Diencephalon (tissue), 1 donor: ENCODE data around the gene ENTR1. TPM values are rescaled to one million over a fixed set of nuclear protein-coding genes. Genes with fewer than 3 reads are reported as not detected.

Source experiments
- total RNA-seq: library from RNA; depleted of rRNA; stranded (reverse); fragments of >200 nt; gene quantifications from one replicate; pipeline ENCODE4 v1.2.3, GENCODE V29; 2014

ENTR1 gene, protein sequence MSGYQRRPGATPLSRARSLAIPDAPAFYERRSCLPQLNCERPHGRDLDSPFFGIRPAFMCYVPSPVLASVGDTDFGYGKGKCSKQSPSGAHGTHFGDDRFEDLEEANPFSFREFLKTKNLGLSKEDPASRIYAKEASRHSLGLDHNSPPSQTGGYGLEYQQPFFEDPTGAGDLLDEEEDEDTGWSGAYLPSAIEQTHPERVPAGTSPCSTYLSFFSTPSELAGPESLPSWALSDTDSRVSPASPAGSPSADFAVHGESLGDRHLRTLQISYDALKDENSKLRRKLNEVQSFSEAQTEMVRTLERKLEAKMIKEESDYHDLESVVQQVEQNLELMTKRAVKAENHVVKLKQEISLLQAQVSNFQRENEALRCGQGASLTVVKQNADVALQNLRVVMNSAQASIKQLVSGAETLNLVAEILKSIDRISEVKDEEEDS
- total RNA-seq = 17.1 TPM

DNA sequence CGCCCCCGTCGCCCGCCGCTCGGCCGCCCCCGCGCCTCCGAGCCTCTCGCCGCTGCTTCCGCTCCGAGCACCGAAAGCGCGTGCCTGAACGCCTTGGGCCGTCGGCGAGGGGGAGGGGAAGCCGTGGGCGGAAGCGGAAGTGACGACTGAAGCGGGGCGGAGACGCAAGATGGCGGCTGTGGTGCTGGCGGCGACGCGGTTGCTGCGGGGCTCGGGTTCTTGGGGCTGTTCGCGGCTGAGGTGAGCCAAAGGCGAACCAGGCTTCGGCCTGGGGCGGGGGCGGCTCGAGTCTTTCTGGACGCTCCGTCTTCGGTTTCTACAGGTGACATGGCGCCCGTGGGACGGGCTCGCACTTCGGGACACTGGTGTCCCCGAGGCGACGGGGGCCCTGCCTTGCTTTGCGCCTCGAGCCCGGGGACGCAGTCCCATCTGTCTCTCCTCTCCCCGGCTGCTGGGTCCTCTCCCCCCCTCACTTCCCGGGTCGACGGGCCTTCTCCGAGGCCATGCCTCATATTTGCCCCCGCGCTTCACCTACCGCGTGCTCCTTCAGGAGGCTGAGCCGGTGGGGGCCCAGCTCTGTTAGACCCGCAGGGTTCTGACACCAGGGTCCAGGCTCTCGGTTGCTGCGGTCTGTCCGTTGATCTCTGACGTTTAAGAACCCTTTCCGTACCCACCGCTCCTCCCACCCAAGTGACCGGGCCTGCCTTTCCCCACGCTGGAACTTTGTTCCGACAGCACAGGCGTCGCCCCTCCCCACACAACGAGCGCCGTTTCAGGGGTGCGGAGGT is at the start of gene ENTR1, which contains the start of gene PMPCA:
TSS of gene ENTR1 (minus strand) at position 115 of the 788 bp plus-strand sequence. CDS start 217 bp downstream, outside the sequence.
TSS of gene PMPCA (plus strand) at position 159 of the 788 bp plus-strand sequence. CDS start at position 170, 11 bp downstream.

DNA sequence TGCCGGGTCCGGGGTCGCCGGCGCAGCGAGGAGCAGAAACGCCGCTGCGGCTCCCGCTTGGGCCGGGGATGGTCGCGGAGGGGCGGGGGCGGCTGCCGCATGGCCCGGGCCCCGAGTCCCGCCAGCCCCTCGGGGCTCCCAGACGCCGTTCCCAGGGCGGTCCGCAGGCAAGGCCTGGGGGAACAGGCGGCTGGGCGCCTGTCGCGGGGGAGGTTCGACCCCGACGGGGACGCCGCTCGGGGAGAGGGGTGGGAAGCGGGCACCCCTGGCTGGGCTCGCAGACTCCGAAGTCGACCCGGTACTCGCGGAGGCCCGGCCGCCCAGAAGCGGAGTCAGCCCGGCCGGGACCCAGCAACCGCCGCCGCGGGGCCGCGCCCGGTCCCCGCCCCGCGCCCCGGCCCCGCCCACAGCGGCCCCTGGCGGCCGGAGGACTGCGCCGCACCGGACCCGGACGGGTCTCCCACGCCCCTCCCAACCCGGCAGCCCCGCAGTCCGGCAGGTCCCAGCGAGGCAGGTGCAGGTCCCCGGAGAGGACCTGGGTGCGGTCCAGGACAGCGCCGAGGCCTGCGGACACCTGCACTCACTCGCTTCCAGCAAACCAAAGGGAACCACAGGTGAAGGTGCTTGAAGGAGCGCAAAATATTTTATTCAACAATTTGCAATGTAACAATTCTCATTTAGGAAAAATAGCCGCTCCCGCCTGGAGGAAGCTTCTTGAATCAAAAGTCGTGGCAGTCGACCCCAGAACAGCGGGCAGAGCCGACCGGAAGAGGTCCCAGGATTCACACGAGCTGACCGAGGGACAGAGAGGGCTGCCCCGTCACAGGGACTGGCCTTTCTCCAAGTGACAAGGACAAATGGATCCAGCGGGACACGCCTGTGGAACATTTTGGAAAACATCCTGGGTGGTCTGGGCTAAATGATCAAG is 29.3 kb upstream of the ENTR1 start, which contains the start of gene INPP5E:
TSS of gene INPP5E (minus strand) at position 365 of the 928 bp plus-strand sequence. CDS start 426 bp downstream, outside the sequence.

DNA sequence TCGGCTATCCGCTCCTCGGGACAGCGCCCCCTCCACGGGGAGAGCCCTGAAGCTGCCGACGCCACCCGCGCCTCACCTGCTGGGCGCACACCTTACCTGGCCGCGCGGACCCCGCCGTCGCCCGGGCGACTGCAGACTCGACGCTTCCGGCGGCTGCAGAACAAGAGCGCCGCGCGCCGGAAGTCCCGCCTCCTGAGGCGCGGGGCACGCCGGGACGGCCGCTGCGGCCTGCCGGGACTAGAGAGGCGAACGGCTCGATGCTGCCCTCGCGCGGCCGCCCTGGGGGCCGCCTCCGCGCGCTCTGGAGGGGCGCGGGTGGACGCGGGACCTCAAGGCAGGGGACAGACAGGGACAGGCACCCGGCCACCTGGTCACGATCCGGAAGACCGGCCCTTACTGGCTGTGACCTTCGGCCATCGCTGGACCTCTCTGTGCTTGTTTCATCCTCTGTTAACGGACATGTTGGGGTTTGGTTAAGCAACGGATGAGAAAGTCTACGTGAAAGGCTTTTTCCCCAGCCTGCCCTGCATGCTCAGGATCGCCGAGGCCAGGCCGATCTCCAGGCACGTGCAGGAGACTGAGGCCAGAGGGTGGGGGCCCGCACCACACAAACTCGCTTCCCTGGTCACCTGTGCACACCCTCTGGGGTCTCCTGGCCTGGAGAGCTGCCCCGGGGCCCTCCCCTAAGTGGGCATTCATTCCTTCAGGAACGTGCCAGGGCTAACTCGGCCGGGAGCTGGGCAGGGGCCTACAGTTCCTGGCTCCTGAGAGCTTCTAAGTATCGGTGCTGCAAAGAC is 10.2 kb downstream of the ENTR1 start, which contains the start of gene SNAPC4:
TSS of gene SNAPC4 (minus strand) at position 133 of the 797 bp plus-strand sequence. CDS start 1,742 bp downstream, outside the sequence.

DNA sequence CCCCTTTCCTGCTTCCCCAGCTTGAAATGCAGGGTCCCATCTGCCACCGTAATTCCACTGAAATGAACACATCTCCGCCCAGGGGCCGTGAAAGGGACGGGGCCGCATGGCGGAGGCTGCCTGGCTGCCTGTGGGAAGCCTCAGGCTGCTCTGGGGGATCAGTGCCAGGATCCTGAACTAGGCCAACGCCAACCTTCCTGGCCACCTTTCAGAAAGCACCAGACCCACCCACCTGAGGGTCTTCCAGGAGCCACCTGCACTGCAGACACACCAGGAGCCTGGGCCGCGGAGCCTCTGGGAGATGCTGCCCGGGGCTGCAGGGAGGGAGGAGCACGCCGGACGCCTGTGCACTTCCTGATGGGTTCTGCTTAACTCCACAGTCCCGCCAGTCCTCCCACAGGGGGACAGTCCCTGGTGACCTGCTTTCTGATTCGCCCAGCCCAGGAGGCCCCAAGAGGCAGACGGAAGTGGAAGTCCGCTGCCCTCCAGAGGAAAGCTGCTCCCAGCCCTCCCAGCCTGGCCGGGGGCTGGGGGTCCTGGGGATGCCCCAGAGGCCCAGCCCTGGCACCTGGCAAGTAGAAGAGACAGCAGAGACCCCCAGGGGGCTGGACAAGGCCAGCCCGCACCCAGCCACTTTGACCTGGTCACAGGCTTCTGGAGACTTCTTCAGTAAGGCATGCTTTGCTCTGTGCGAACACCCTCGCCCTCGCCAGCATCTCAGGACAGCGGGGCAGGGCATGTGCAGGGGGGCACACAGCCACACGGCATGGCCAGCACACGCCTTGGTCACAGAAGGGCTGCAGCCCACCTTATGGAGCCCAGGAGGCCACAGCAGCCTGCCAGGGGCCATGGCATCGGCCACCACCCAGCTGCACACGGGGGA is 36.9 kb downstream of the ENTR1 start, which contains the start of gene CARD9:
TSS of gene CARD9 (minus strand) at position 370 of the 883 bp plus-strand sequence. CDS start 1,591 bp downstream, outside the sequence.

DNA sequence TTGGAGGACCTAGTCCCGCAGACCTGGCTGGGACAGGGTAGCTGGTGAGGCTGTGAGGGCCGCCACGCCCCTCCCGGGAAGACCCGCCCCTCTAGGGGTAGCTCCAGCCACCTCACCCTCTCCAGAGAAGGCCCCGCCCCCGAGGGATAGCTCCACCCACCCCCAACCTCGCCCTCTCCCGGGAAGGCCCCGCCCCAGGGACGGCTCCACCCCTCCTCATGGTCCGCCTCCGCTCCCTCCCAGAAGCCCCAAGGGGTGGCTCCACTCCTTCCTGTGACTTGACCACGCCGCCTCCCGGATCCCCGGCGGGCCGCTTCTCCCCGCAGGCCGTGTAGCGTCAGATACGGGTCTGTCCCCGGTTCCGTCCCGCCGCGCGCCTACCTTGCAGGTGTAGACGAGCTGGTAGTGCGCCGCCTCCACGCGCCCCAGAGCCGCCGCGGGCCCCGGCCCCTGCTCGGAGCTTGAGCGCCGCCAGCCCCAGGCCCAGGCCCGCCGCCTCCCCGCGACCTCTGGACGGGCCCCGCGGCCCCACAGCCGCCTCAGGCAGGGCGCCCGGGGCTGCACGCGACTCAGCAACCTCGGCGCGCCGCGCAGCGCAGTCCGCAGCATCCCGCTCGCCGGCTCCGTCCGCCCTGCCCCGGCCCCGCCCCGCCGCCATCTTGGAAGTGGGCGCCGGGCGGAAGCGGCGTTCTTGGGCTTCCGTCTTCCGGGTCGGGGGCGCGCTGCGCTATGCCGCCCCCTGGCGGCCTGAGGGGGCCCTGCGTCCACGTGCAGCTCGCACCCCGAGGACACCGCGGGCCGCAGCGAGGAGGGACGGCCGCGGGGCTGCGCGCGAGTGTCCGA is 47.1 kb downstream of the ENTR1 start, which contains the start of gene DNLZ:
TSS of gene DNLZ (minus strand) at position 639 of the 843 bp plus-strand sequence. CDS start at position 609, 30 bp downstream.

Other genes starting within 250 kb of the ENTR1 start
- not detected for gene LHX3, start 205.5 kb downstream of the ENTR1 start, total RNA-seq
- 10.8 TPM for gene QSOX2, start 164.8 kb downstream of the ENTR1 start, total RNA-seq
- gene CCDC187, start 106.5 kb downstream of the ENTR1 start, total RNA-seq = 0.23 TPM
- gene GPSM1, start 83.1 kb downstream of the ENTR1 start, total RNA-seq = 62.5 TPM
- 10.4 TPM for gene DNLZ, start 46.9 kb downstream of the ENTR1 start, total RNA-seq
- 2.3 TPM for gene CARD9, start 36.9 kb downstream of the ENTR1 start, total RNA-seq
- 7.8 TPM for gene SNAPC4, start 10.4 kb downstream of the ENTR1 start, total RNA-seq
- 32.5 TPM for gene PMPCA, start within 50 bp of the ENTR1 start, total RNA-seq
- gene INPP5E, start 29.2 kb upstream of the ENTR1 start, total RNA-seq = 12.7 TPM
- gene SEC16A, start 72.4 kb upstream of the ENTR1 start, total RNA-seq = 19.1 TPM
- gene NOTCH1, start 135.4 kb upstream of the ENTR1 start, total RNA-seq = 41.3 TPM